Liver (tissue), 2 donors: Measurements from ENCODE around the gene MICU1.

Source experiments
- CTCF ChIP-seq: fragments of 150-350 bp; IDR thresholded peaks from 2 replicates; pipeline ENCODE4 v1.5.1; 2017; ENCODE audit warnings: improper control_type of control experiment, low read depth, low read length; ENCODE audit not compliant: missing input control
- MAX ChIP-seq: IDR thresholded peaks from 2 replicates; pipeline ENCODE4 v1.6.1; 2016; ENCODE audit warnings: antibody characterized with exemption
- donor health status: healthy.

- TF ChIP-seq CTCF (no peak), MAX (no peak)
Observed at GRCh38 chr10:72379776-72380175, 246.1 kb downstream of the MICU1 start.
